ENCODE results near the gene USP3.
"Not testable (repeated sequence)": the region's sequence is repeated elsewhere in the genome, so short reads cannot be mapped to it uniquely, and the experiment has no call there.

The USP3 gene

GRCh38 chr15:63620760-63621159, 116.4 kb downstream of the USP3 start:
- not testable (repeated sequence) for DNase-seq

GRCh38 chr15:63623232-63623969, 119.0 kb downstream of the USP3 start:
- DNase-seq = no peak

GRCh38 chr15:63626955-63627354, 122.6 kb downstream of the USP3 start:
- no peak for DNase-seq

- no peak for DNase-seq
Measured at GRCh38 chr15:63628123-63628822, 123.9 kb downstream of the USP3 start.

GRCh38 chr15:63630036-63630751, 125.8 kb downstream of the USP3 start:
- DNase-seq = no peak

- DNase-seq = no peak
Measured at GRCh38 chr15:63633312-63633711, 128.9 kb downstream of the USP3 start.

GRCh38 chr15:63634154-63634553, 129.8 kb downstream of the USP3 start:
- no peak for DNase-seq

- no peak for DNase-seq
Measured at GRCh38 chr15:63636518-63637061, 132.2 kb downstream of the USP3 start.

- no peak for DNase-seq
Measured at GRCh38 chr15:63638839-63639238, 134.4 kb downstream of the USP3 start.

GRCh38 chr15:63640146-63640545, 135.8 kb downstream of the USP3 start:
- DNase-seq = no peak

All from hematopoietic multipotent progenitor cell treated with erythropoietin and hydrocortisone succinate and interleukin-3 and kit ligand, for 8 days (in vitro differentiated cells).